GM10847 (cell line): ENCODE results near the gene CD1D.

Experiments used
- POLR2A ChIP-seq: IDR thresholded peaks from 2 replicates; pipeline ENCODE4 v1.6.1; 2011; ENCODE audit not compliant: insufficient read length; ENCODE audit errors: extremely low read depth

CD1D gene

GRCh38 chr1:158161446-158161845 lies 19.2 kb upstream of the CD1D start:
- no peak for TF ChIP-seq POLR2A

- TF ChIP-seq POLR2A = no peak
Observed at GRCh38 chr1:158163000-158163947, 17.4 kb upstream of the CD1D start.

GRCh38 chr1:158169105-158169504 lies 11.6 kb upstream of the CD1D start:
- no peak for TF ChIP-seq POLR2A

- no peak for TF ChIP-seq POLR2A
Observed at GRCh38 chr1:158176399-158176798, 4.3 kb upstream of the CD1D start.

GRCh38 chr1:158177700-158178450 lies 2.8 kb upstream of the CD1D start:
- TF ChIP-seq POLR2A = no peak

GRCh38 chr1:158179301-158180041 lies 1.2 kb upstream of the CD1D start:
- no peak for TF ChIP-seq POLR2A

- TF ChIP-seq POLR2A = no peak
Observed at GRCh38 chr1:158181577-158181922, 855 bp downstream of the CD1D start.

GRCh38 chr1:158185770-158186169 lies 5.1 kb downstream of the CD1D start:
- no peak for TF ChIP-seq POLR2A

- TF ChIP-seq POLR2A = no peak
Observed at GRCh38 chr1:158186180-158186579, 5.5 kb downstream of the CD1D start.

- no peak for TF ChIP-seq POLR2A
Observed at GRCh38 chr1:158188611-158189010, 7.9 kb downstream of the CD1D start.

- no peak for TF ChIP-seq POLR2A
Observed at GRCh38 chr1:158189624-158190023, 8.9 kb downstream of the CD1D start.

GRCh38 chr1:158191299-158191698 lies 10.6 kb downstream of the CD1D start:
- TF ChIP-seq POLR2A = no peak

GRCh38 chr1:158196461-158196860 lies 15.8 kb downstream of the CD1D start:
- TF ChIP-seq POLR2A = no peak

- TF ChIP-seq POLR2A = no peak
Observed at GRCh38 chr1:158199849-158200248, 19.2 kb downstream of the CD1D start.

- TF ChIP-seq POLR2A = no peak
Observed at GRCh38 chr1:158200527-158200926, 19.8 kb downstream of the CD1D start.
